GM12801 (cell line): ENCODE results near the gene MMP14.

ENCODE experiments used
- TF ChIP-seq, protein P1 (sequence below): IDR thresholded peaks from one replicate; pipeline ENCODE4 v1.5.1; 2011; ENCODE audit warnings: control low read depth; ENCODE audit not compliant: insufficient read length; ENCODE audit errors: extremely low read depth

MMP14 gene

DNA sequence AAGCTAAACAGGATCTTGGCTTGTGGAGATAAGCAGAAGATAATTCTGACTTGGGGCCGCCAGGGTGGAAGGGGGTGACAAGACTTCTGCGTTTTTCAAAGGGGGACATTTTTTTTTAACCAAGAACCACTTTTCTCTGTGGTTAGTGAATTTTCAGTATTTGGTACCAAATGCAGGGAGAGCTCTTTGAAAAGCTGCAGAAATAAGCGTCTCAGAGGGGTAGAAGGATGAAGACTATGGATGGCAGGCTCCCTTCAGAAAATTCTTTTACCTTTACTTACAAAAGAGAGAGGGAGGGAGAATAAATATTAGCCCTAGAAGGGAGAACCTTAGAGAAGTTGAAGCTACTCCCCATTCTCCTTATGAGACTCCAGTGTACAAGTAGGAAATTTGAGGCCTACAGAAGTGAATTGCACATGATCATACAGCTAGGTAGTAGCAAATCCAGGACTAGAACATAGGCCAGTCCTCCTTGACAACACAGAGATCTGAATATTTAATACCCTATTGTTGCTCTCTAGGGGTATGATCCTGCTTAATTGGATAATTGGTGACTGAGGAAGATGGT is 5.9 kb upstream of the MMP14 start:
- TF ChIP-seq, protein P1, sequence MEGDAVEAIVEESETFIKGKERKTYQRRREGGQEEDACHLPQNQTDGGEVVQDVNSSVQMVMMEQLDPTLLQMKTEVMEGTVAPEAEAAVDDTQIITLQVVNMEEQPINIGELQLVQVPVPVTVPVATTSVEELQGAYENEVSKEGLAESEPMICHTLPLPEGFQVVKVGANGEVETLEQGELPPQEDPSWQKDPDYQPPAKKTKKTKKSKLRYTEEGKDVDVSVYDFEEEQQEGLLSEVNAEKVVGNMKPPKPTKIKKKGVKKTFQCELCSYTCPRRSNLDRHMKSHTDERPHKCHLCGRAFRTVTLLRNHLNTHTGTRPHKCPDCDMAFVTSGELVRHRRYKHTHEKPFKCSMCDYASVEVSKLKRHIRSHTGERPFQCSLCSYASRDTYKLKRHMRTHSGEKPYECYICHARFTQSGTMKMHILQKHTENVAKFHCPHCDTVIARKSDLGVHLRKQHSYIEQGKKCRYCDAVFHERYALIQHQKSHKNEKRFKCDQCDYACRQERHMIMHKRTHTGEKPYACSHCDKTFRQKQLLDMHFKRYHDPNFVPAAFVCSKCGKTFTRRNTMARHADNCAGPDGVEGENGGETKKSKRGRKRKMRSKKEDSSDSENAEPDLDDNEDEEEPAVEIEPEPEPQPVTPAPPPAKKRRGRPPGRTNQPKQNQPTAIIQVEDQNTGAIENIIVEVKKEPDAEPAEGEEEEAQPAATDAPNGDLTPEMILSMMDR, result no peak

DNA sequence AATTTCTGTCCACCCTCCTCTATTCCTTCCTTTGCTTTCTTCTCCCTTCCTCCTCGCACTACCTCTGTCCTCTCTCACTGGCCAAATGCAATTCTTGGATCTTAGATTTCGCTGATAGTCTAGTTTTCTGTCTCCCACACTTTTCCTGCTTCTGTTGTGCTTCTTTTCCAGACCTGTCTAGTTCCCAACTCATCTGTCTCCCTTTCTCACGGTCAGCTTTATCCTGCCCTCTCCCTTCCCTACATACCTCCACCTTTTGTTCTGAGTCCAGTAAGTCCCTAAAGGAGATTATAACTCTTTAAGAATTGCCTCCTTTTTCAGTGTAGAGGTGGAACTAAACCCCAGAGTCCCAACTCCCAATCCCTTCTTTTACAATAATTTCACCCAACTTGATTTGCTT is 880 bp upstream of the MMP14 start:
- TF ChIP-seq, protein P1, result no peak

DNA sequence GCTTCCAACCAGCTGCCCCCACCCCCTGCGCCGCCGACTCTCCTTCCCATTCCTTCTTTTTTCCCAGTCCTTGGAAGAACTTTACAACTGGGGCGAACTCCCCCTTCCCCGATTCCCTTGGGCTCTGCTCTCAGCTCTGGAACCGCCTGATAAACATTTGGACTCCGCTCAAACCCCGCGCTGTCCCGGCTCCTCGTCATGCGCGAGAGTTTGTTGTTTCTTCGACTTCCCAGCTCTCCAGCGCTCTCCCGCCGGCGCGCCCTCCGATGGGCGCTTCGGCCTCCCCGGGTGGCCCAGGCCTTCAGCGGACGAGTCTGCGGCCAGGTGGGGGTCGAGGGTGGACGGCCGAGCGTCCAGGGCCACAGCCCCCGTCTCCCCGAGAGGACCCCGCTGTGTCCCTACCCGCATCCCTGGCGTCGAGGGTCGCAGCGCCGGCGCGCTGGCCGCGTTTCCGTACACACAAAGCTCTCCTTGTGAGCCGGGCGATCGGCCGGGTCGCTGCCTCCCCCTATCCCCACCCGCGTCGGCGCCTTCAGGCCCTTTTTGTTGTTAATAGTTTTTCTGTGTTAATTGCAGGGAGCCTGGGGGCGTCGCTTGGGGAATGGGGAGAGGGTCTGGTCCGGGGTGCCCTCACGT is 847 bp downstream of the MMP14 start:
- TF ChIP-seq, protein P1, result no peak

DNA sequence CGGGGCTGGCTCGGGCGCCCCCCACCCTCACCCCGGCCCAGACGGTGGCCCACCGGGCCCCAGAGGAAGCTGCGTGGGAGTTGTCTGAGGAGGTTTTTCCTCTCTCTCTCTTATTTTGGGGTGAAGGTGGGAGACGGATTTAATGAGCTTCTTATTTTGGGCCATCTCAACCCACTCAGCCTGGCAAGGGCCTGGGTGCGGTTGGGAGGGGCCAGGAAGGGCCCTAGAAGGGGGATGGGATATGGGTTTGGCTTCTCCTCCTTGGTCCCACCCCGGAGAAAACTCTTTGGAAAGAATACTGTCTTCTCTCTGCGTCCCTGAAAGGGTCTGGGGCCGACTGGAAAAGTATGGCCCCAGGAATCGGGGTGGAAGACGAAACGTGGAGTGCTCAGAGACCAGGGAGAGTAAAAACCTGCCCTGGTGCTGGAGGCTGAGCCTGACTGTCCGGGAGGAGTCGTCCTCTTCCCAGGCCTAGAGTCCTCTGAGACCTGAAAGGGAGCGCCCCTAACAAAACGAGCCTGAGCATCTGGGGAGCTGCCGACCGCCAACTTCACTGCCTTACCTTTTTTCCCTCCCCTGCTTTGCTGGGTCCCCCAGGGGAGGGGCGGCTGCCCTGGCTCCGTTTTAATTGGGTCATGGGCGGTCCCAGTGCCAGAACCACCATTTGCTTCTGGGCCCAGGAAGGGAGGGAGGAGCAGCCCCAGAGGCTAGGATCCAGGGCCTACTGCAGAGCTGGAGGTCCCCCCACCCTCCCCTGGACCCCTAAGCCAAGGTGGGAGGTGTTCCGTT is 1.6 kb downstream of the MMP14 start:
- TF ChIP-seq, protein P1, result no peak

DNA sequence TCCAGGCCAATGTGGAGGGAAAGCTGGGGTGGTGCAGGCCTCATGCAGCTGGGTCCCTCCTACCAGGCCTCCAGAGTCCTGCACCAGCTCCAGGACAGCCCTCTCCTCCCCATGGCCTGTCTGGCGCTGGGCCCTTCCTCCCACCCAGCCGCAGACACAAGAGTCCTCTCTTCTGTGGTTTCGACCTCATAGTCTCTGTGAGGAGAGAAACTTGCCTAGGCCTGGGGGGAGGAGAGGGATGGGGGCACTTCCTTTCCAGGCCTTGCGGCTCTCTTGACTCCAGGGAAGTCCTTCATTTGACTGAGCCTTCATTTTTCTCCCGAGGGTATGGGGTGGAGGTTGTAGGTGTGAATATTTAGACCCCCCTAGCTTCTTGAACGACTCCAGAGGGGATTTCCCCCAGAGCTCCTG is 2.3 kb downstream of the MMP14 start:
- TF ChIP-seq, protein P1, result no peak

DNA sequence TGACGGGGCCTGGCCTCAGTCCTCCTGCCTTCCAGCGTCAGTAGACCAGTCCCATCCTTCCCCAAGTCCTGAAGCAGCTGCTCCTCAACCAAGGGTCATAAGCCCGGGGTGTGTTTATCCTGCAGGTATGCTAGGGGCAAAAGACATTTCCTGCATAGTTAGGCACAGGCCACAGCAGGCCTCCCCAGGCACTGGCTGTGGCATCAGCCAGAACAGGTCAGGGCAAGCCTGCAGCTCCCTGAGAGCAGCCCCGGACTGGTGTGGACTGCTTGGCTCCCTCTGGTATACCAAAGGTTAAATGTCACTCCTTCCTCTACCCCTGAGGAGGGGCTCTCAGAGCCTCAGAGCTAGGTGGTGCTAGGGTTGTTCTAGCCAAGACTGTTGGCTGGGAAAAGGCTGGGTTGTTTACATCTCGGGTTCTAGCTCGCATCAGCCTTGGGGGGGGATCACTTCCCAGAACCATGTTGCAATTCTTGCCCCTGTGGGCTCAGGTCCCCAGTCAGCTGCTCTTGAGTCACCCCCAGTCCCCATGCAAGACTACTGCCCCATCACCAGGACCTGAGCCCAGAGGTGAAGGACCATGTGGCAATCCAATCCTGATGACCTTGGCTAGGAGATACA is 2.9 kb downstream of the MMP14 start:
- TF ChIP-seq, protein P1, result no peak

DNA sequence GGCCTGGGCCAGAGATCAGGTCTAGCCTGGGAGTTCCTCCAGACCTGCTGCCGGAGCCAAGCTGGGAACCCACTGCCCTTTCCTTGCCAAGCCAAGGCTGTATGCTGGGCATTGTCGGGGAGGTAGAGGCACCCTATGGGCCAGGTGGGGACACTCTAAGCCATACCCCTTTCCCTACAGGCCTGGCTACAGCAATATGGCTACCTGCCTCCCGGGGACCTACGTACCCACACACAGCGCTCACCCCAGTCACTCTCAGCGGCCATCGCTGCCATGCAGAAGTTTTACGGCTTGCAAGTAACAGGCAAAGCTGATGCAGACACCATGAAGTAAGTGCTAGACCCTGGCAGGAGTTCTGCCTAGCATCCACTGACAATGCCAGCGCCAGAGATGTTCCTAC is 4.9 kb downstream of the MMP14 start:
- TF ChIP-seq, protein P1, result no peak
